ENCODE measurements around the gene ASGR2. TPM values are rescaled to one million over a fixed set of nuclear protein-coding genes. Genes with fewer than 3 reads are reported as not detected.

ASGR2 gene
- total RNA-seq, 2 donors from 2014 or later = 0.33 TPM; not detected in 1

DNA sequence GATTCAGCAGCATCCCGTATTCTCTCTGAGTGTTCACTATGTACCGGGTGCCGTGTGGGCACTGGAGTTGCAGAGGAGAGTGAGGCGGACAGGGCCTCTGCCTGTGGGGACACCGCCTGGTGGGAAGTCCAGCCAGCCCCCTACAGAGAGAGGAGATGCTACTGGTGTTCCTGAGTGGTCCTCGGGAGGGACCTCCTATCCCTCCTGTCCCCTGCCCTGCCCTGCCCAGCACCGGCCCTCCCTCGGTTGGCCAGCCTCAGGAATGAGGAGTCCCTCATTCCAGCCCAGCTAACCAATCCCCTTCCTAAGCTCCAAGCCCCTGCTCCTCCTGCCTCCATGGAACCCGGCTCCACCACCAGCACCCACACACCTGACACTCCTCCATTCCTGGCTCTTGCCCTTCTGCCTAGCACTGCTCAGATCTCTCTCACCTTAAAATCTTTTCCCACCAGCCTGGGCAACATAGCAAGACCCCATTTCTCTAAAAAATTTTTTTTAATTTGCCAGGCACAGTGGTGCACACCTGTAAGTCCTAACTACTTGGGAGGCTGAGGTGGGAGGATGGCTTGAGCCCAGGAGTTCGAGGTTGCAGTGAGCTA lies 2.0 kb downstream of the ASGR2 start:
- no peak overlapping the region for H3K4me3 ChIP-seq
- H3K4me1 ChIP-seq = no peaks in the 10 kb centered on the region
- no peak overlapping the region for H3K27ac ChIP-seq
- H3K36me3 ChIP-seq = no peaks in the 10 kb centered on the region
- no peaks in the 10 kb centered on the region for H3K27me3 ChIP-seq
- TF ChIP-seq, protein P1, sequence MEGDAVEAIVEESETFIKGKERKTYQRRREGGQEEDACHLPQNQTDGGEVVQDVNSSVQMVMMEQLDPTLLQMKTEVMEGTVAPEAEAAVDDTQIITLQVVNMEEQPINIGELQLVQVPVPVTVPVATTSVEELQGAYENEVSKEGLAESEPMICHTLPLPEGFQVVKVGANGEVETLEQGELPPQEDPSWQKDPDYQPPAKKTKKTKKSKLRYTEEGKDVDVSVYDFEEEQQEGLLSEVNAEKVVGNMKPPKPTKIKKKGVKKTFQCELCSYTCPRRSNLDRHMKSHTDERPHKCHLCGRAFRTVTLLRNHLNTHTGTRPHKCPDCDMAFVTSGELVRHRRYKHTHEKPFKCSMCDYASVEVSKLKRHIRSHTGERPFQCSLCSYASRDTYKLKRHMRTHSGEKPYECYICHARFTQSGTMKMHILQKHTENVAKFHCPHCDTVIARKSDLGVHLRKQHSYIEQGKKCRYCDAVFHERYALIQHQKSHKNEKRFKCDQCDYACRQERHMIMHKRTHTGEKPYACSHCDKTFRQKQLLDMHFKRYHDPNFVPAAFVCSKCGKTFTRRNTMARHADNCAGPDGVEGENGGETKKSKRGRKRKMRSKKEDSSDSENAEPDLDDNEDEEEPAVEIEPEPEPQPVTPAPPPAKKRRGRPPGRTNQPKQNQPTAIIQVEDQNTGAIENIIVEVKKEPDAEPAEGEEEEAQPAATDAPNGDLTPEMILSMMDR (IDR thresholded peaks at IDR 0.05) = no peak
- H3K9me3 ChIP-seq = no peaks in the 10 kb centered on the region
- no peak for DNase-seq (ENCODE audit: low spot score)

DNA sequence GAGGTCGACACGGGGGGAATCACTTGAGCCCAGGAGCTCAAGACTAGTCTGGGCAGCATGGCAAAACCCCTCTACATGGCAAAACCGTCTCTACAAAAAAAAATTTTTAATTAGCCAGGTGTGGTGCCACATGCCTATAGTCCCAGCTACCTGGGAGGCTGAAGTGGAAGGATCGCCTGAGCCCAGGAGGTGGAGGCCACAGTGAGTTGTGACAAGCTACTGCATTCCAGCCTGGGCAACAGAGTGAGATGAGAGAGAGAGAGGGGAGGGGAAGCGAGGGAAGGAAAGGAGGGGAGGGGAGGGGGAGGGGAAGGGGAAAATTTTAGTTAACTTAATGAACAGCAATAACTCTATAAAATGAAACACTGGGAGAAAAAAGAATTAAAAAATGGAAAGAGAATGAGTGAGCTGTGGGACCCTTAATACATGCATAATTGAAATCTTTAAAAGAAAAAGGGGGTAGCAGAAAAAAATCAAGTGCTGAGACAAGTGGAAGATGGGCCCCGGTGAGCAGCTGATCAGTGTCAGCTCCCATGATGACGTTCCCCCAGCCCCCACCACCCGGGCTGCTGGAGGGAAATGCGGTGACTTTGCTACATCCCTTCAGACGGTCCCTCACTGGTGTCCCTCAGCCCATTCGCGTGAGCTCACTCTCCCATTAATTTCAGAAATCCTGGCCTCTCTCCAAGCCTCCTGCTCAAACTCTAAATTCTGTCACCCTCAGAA lies 2.7 kb downstream of the ASGR2 start:
- Histone ChIP-seq H3K9me3 (no peaks in the 10 kb centered on the region), H3K4me3 (no peak overlapping the region), H3K27ac (no peak overlapping the region), H3K36me3 (no peaks in the 10 kb centered on the region), H3K4me1 (no peaks in the 10 kb centered on the region), H3K27me3 (no peaks in the 10 kb centered on the region)
- TF ChIP-seq, protein P1 (IDR thresholded peaks at IDR 0.05) = no peak
- DNase-seq (ENCODE audit: low spot score) = no peak

DNA sequence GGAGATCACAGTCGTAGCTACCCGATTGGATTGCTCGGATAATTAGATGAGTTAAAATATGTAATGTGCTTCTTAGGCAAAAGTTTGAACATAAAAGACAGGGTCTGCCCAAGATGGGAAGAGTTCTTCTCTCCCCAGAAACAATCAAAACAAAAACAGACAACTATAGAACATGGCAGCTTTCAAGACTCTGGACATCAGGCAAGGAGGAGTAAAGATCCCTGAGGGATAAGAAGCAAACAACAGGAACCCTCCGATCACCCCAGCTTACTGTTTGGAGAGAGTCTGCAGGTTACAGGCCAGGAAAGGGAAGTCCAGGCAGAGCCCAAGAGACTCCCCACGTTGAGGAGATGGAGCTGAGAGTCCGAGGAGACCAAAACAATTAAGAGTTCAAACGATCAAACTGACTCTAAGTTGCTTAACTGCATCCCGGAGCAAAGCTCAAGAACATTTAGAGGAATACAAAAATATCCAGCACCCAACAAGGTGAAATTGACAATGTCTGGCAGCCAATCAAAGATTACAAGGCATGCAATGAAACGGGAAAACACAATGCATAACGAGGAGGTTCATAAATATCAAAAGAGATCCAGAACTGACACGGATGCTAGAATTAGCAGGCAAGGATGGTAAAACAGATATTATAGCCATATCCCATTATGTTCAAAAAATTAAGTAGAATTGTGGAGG lies 3.9 kb downstream of the ASGR2 start:
- H3K9me3 ChIP-seq = no peaks in the 10 kb centered on the region
- no peak for DNase-seq (ENCODE audit: low spot score)
- no peaks in the 10 kb centered on the region for H3K4me1 ChIP-seq
- H3K36me3 ChIP-seq = no peaks in the 10 kb centered on the region
- no peaks in the 10 kb centered on the region for H3K27me3 ChIP-seq
- H3K4me3 ChIP-seq = no peak overlapping the region
- TF ChIP-seq, protein P1 (IDR thresholded peaks at IDR 0.05) = no peak
- H3K27ac ChIP-seq = no peak overlapping the region

DNA sequence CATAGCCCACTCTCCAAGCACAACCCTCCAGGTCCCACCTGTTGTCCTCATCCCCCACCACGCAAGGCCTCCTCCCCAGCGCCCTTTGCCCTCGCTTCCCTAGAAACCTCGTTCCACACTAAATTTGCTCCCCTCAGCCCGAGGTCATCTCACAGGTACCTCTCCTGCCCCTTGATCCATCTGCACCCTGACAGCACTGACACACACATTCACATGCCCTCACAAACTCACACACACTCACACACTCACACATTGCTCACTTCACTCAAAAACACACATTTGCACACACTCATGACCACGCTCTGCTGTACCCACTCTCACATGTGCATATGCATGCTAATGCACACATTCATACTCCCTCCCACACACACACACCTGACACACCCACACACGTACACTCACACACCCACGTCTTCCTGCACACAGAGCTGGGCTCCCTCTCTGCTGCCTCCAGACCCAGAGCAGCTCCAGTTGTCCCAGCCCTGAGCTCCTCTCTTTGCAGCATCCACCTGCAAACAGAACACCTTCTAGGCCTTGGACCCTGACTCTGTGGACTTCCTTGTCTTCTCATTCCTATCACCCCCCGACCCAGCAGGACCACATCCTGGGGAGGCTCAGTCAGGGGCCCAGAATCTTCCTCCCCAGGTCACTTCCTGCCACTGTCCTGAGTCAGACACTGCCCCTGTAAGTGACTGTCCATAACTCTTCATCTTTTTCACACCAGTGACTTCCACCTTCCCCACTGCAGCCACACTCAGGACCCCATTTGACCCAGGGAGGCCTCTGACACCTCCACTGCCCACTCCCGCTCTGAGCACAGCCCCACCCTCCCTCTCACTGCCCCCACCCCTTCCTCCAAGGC lies 4.9 kb downstream of the ASGR2 start:
- no peak overlapping the region for H3K27ac ChIP-seq
- no peaks in the 10 kb centered on the region for H3K4me1 ChIP-seq
- H3K27me3 ChIP-seq = no peaks in the 10 kb centered on the region
- H3K4me3 ChIP-seq = no peak overlapping the region
- no peak for DNase-seq (ENCODE audit: low spot score)
- H3K36me3 ChIP-seq = no peaks in the 10 kb centered on the region
- TF ChIP-seq, protein P1 (IDR thresholded peaks at IDR 0.05) = no peak
- H3K9me3 ChIP-seq = no peaks in the 10 kb centered on the region

DNA sequence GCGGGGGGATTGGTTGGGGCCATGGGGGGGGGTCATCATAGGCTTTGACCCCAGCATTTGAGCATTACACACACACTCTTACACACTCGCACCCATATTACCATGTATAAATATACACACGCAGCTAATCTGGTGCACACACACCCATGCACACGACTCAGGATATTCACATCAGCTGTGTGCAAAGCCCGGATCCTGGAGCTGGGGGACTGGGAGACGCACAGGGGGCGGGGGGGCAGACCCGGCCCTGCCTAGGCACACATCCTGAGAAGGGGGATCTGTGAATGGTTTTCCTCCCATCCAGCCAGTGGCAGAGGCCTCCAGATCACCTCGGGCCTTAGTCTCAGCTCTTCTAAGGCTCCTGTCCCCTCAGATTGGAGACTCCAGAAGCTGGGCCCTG lies 5.6 kb downstream of the ASGR2 start:
- Histone ChIP-seq H3K27me3 (no peaks in the 10 kb centered on the region), H3K4me3 (no peak overlapping the region), H3K9me3 (no peaks in the 10 kb centered on the region), H3K27ac (no peak overlapping the region), H3K4me1 (no peaks in the 10 kb centered on the region), H3K36me3 (no peaks in the 10 kb centered on the region)
- TF ChIP-seq, protein P1 (IDR thresholded peaks at IDR 0.05) = no peak
- DNase-seq (ENCODE audit: low spot score) = no peak
